GM12878 (cell line): ENCODE results near the gene GLT1D1. TPM values are rescaled to one million over a fixed set of nuclear protein-coding genes. Genes with fewer than 3 reads are reported as not detected.

Source experiments
- ATAC-seq: fragments of 200-7000 bp; cut with Tn5 transposase; 3 replicates; pipeline ENCODE4 v1.9.1; 2020; ENCODE audit warnings: mild to moderate bottlenecking, moderate library complexity
- BruUV-seq: library from RNA; stranded (reverse); fragments of 400-500 nt; replicated peaks from 2 replicates; lab custom pipeline; 2021; lab: Mats Ljungman, UMichigan
- CTCF ChIA-PET: fragments of 300-600 bp; sonication (Branson Sonifier 250); formaldehyde crosslinking; extraction: SDS; loops from one replicate; lab custom pipeline; 2021; ENCODE audit warnings: inconsistent platforms; lab: Yijun Ruan, JAX
- POLR2A ChIA-PET: fragments of 350-600 bp; formaldehyde crosslinking; extraction: SDS; loops from one replicate; lab custom pipeline; 2021; ENCODE audit warnings: inconsistent platforms; lab: Charles Lee
- RAD21 ChIA-PET: fragments of 300-600 bp; sonication (Branson Sonifier 250); formaldehyde crosslinking; loops from one replicate; lab custom pipeline; 2023; ENCODE audit warnings: antibody characterized with exemption; ENCODE audit not compliant: unreplicated experiment; lab: Charles Lee
- SMC1A ChIA-PET: fragments of 300-600 bp; sonication (Branson Sonifier 250); formaldehyde crosslinking; loops from one replicate; lab custom pipeline; 2023; ENCODE audit not compliant: unreplicated experiment, uncharacterized antibody; lab: Charles Lee
- DNase-seq: peaks from one replicate; pipeline ENCODE4 v3.0.0-alpha.2; 2011; ENCODE audit warnings: low read depth, low spot score
- FAIRE-seq: peaks from 3 replicates; lab custom pipeline; 2011; peaks lifted over from hg19 to GRCh38; lab: Jason Lieb, UNC
- H2AFZ ChIP-seq: 2 replicates; pipeline ENCODE4 v1.6.0; 2011; ENCODE audit warnings: low read depth, low read length, control low read depth; ENCODE audit not compliant: control insufficient read depth
- H3K27ac ChIP-seq: 2 replicates; pipeline ENCODE4 v1.5.1; 2011; ENCODE audit warnings: control low read depth; ENCODE audit not compliant: control insufficient read depth, insufficient read depth
- H3K27me3 ChIP-seq, 2 experiments: replicated peaks in 1 of 2; 2 replicates each; pipeline versions ENCODE4 v1.6.0 to v1.6.1; 2011; ENCODE audit warnings: low read length in 1 of 2; ENCODE audit not compliant: control insufficient read depth in 2 of 2, insufficient read depth in 2 of 2
- H3K36me3 ChIP-seq, 2 experiments: 2 replicates each; pipeline ENCODE4 v1.5.1; 2011; ENCODE audit warnings: low read length in 1 of 2; ENCODE audit not compliant: control insufficient read depth in 2 of 2, insufficient read depth in 2 of 2
- H3K4me1 ChIP-seq: 2 replicates; pipeline ENCODE4 v1.6.1; 2011; ENCODE audit warnings: mild to moderate bottlenecking, low read length, moderate library complexity, mixed read lengths; ENCODE audit not compliant: control insufficient read depth, insufficient read depth
- H3K4me2 ChIP-seq: 2 replicates; pipeline ENCODE4 v1.6.0; 2011; ENCODE audit warnings: control low read depth; ENCODE audit not compliant: control insufficient read depth, insufficient read depth
- H3K4me3 ChIP-seq: fragments of 200-600 bp; sonication (generic); 2 replicates; pipeline ENCODE4 v1.5.1; 2016
- H3K79me2 ChIP-seq: 2 replicates; pipeline ENCODE4 v1.6.0; 2011; ENCODE audit warnings: low read length; ENCODE audit not compliant: control insufficient read depth, insufficient read depth
- H3K9ac ChIP-seq: 2 replicates; pipeline ENCODE4 v1.8.0; 2011; ENCODE audit warnings: low read length, control low read depth, mixed read lengths; ENCODE audit not compliant: control insufficient read depth, insufficient read depth
- H3K9me3 ChIP-seq: replicated peaks from 3 replicates; pipeline ENCODE4 v1.5.1; 2011; ENCODE audit warnings: mild to moderate bottlenecking, low read length; ENCODE audit not compliant: control insufficient read depth, insufficient read depth
- H4K20me1 ChIP-seq: 2 replicates; pipeline ENCODE4 v1.6.0; 2011; ENCODE audit not compliant: control insufficient read depth, insufficient read depth
- IKZF1 ChIP-seq: fragments of 450-650 bp; conservative IDR thresholded peaks from 2 replicates; pipeline ENCODE4 v1.6.1; 2017; ENCODE audit warnings: antibody characterized with exemption, mild to moderate bottlenecking
- KLF5 ChIP-seq: fragments of 450-650 bp; IDR thresholded peaks from 2 replicates; pipeline ENCODE4 v1.6.1; 2014; ENCODE audit warnings: mild to moderate bottlenecking; ENCODE audit not compliant: partially characterized antibody
- NR2C2 ChIP-seq: IDR thresholded peaks from 2 replicates; pipeline ENCODE4 v1.6.1; 2011; ENCODE audit warnings: borderline replicate concordance, low read depth; ENCODE audit not compliant: control insufficient read depth, insufficient read length
- PAX5 ChIP-seq: IDR thresholded peaks from 2 replicates; pipeline ENCODE4 v1.6.1; 2011; ENCODE audit warnings: low read depth, low read length, borderline replicate concordance
- SMAD1 ChIP-seq: fragments of 450-650 bp; IDR thresholded peaks from 2 replicates; pipeline ENCODE4 v1.6.1; 2018; ENCODE audit warnings: mild to moderate bottlenecking, low read depth; ENCODE audit not compliant: partially characterized antibody
- TARDBP ChIP-seq: IDR thresholded peaks from 2 replicates; pipeline ENCODE4 v1.6.1; 2016; ENCODE audit warnings: borderline replicate concordance
- WGBS: methylation state at CpG from one replicate; pipeline ENCODE4 v1.1.6; 2016; ENCODE audit warnings: low lambda C conversion rate; ENCODE audit not compliant: insufficient replicate concordance, insufficient coverage; ENCODE audit errors: missing lambda C conversion rate; 5-methylcytosine and 5-hydroxymethylcytosine counted together
- in situ Hi-C: fragments of 300-500 bp; cut with MboI; formaldehyde crosslinking; loops from 9 replicates; pipeline ENCODE4 v1.14.3; 2018; ENCODE audit warnings: mixed read lengths
- intact Hi-C: fragments of 100-400 bp; cut with micrococcal nuclease; formaldehyde crosslinking; loops from one replicate; pipeline ENCODE4 v1.14.2; 2022; ENCODE audit not compliant: unreplicated experiment
- polyA plus RNA-seq, 11 experiments: library from polyadenylated mRNA; depleted of rRNA in 4 of 11; unstranded in 6 of 11; stranded (reverse) in 5 of 11; fragments of >200 nt; fragmentation: Nextera tagmentation in 4 of 11; fragmentation: Illumina TruSeq in 1 of 11; extraction: Ambion mirVana in 4 of 11; extraction: Trizol in 1 of 11; gene quantifications; 1 replicate in 1 of 11; 2 replicates in 10 of 11; pipeline versions ENCODE4 v1.2.1 to v1.2.3, GENCODE V29; 2011 to 2016; ENCODE audit warnings: inconsistent platforms in 2 of 11, missing spikeins in 2 of 11, low read depth in 1 of 11
- total RNA-seq, 4 experiments: library from RNA; depleted of rRNA in 3 of 4; stranded (reverse); fragments of >200 nt in 3 of 4; fragmentation: Illumina TruSeq in 1 of 4; extraction: Trizol in 1 of 4; gene quantifications; 2 replicates each; pipeline versions ENCODE4 v1.2.1 to v1.2.3, GENCODE V29; 2013 to 2021
- TF ChIP-seq, protein P1 (sequence below): fragments of 450-650 bp; IDR thresholded peaks from 2 replicates; pipeline ENCODE4 v1.6.1; 2017; ENCODE audit warnings: mild to moderate bottlenecking

GLT1D1 gene
- total and polyA plus RNA-seq, 10 of the 15 experiments (the other 5 are each of a cell fraction or from before 2014, with no cell fraction given) = 0.42 to 62.8 (median 3.0) TPM

DNA sequence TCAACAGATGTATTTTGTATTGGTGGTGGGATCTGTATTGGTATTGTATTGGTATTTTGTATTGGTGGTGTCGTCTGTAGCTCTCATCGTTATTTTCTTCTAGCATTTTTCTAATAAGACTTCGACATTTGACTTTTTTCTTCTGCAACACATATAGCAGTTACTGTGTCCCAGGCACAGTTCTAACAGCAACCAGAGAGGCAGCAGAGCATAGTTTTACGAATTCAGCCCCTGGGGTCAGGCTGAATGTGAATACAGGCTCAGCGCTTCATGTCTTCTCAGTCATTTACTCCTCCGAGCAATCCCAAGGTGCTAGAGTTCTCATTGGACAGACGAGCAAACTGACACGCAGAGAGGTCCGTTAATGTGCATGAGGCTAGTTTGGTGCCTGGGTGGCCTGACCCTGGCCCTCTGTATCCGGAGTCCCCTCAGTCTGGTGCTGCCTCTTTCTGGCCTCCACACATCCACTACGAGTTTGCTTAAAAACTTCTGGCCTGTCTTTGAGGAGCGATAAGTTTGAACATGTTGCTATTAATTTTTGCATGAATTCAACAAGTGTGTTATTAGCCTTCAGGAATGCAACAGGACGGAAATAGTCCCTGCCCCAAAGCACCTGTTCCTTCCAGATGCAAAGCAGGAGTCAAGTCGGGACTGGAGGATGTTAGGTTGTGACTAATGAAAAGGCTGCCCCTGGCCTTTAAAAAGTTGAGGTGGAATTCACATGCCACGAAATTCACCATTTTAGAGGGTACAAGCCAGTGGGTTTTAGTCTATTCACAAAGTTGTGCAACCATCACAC is 87.0 kb downstream of the GLT1D1 start (continued):
- TF ChIP-seq PAX5 = no peak
- TF ChIP-seq SMAD1 = no peak

DNA sequence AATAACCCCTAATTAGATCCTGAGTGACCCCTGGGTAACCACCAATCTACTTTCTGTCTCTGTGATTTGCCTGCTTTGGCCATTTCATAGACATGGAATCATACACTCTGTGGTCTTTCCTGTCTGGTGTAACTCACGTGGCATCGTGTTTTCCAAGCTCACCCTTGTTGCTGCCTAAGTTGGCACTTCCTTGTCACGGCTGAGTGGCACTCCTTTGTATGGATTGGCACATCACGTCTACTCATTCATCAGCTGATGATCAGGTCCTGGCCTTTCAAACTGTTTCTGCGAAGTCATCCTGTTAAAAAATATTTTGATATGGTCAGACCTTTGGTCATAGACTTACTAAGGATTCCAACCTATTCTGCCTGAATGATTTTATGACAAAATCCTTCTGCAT is 87.7 kb downstream of the GLT1D1 start:
- SMC1A ChIA-PET = interaction anchor here (1.0 to 1.4 kb wide), 2 partner anchors 25 to 119 kb away, joined by 3 read pairs; no protein-coding TSS in a partner anchor
- Histone ChIP-seq H3K27me3 (no peaks in the 10 kb centered on the region), H3K9ac (no peak overlapping the region), H3K27ac (no peak overlapping the region), H3K4me1 (no peaks in the 10 kb centered on the region), H2AFZ (no peak overlapping the region), H3K9me3 (no peaks in the 10 kb centered on the region; the same call in 2 of the 3 replicates), H4K20me1 (no peaks in the 10 kb centered on the region), H3K79me2 (no peaks in the 10 kb centered on the region), H3K4me2 (no peak overlapping the region), H3K36me3 (peaks cover 0 to 1% of the 10 kb centered on the region in 2 experiments; a peak in 2 of 4 replicates), H3K4me3 (no peak overlapping the region)
- 38% methylated on average over 5 of the region's 5 CpGs for WGBS
- FAIRE-seq = no peak
- no TSS peak for BruUV-seq
- TF ChIP-seq, protein P1, sequence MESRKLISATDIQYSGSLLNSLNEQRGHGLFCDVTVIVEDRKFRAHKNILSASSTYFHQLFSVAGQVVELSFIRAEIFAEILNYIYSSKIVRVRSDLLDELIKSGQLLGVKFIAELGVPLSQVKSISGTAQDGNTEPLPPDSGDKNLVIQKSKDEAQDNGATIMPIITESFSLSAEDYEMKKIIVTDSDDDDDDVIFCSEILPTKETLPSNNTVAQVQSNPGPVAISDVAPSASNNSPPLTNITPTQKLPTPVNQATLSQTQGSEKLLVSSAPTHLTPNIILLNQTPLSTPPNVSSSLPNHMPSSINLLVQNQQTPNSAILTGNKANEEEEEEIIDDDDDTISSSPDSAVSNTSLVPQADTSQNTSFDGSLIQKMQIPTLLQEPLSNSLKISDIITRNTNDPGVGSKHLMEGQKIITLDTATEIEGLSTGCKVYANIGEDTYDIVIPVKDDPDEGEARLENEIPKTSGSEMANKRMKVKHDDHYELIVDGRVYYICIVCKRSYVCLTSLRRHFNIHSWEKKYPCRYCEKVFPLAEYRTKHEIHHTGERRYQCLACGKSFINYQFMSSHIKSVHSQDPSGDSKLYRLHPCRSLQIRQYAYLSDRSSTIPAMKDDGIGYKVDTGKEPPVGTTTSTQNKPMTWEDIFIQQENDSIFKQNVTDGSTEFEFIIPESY = no peak
- no peak for TF ChIP-seq TARDBP
- no peak for TF ChIP-seq IKZF1
- no peak for TF ChIP-seq KLF5
- no peak for TF ChIP-seq PAX5
- no peak for TF ChIP-seq NR2C2
- in situ Hi-C loops = no loop called here
- CTCF ChIA-PET = no interaction called here
- POLR2A ChIA-PET = no interaction called here
- RAD21 ChIA-PET = no interaction called here
- no peak for DNase-seq
- intact Hi-C loops = no loop called here
- ATAC-seq = no peak
